ENCODE measurements around the gene RIOK2. TPM values are rescaled to one million over a fixed set of nuclear protein-coding genes. Genes with fewer than 3 reads are reported as not detected.
"Not testable (repeated sequence)": the region's sequence is repeated elsewhere in the genome, so short reads cannot be mapped to it uniquely, and the experiment has no call there.

The RIOK2 gene
- total RNA-seq, 4 donors from 2014 or later: 11.0 to 19.2 (median 15.9) TPM

DNA sequence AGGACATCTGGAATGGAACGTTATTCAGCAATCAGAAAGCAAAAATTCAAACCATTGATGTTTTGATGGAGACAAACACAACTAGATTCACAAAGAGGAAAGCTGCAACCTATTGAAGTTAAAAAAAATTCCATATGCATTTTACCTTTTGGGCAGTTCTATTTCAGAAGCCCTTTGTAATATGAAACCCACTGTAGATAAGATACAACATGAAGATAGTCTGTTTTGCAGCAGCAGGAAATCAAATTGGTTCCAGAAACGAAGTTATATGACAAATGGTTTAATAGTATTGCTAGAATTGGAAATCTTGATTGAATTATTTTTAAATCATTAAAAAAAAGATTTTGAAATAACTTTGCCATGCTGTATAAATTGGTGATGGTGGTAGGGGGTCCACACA lies 41.5 kb downstream of the RIOK2 start:
- Histone ChIP-seq H3K27me3 (no peaks in the 10 kb centered on the region), H3K4me3 (replicated peaks in 1 of 3) (no peak overlapping the region), H3K36me3 (no peaks in the 10 kb centered on the region), H3K9me3 (no peaks in the 10 kb centered on the region), H3K4me1 (no peaks in the 10 kb centered on the region), H3K27ac (no peak overlapping the region)
- 70 to 83% methylated on average over 2 of the region's 2 CpGs for WGBS, 2 donors
- DNase-seq: no peak
- intact Hi-C loops (cut with DNase I): loop anchor here (5.0 kb wide), 1 partner anchor 144 kb away; no protein-coding TSS in a partner anchor
- TF ChIP-seq, protein P1, sequence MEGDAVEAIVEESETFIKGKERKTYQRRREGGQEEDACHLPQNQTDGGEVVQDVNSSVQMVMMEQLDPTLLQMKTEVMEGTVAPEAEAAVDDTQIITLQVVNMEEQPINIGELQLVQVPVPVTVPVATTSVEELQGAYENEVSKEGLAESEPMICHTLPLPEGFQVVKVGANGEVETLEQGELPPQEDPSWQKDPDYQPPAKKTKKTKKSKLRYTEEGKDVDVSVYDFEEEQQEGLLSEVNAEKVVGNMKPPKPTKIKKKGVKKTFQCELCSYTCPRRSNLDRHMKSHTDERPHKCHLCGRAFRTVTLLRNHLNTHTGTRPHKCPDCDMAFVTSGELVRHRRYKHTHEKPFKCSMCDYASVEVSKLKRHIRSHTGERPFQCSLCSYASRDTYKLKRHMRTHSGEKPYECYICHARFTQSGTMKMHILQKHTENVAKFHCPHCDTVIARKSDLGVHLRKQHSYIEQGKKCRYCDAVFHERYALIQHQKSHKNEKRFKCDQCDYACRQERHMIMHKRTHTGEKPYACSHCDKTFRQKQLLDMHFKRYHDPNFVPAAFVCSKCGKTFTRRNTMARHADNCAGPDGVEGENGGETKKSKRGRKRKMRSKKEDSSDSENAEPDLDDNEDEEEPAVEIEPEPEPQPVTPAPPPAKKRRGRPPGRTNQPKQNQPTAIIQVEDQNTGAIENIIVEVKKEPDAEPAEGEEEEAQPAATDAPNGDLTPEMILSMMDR (IDR thresholded peaks at IDR 0.05): no peak
- TF ChIP-seq POLR2A (IDR thresholded peaks at IDR 0.05): no peak

DNA sequence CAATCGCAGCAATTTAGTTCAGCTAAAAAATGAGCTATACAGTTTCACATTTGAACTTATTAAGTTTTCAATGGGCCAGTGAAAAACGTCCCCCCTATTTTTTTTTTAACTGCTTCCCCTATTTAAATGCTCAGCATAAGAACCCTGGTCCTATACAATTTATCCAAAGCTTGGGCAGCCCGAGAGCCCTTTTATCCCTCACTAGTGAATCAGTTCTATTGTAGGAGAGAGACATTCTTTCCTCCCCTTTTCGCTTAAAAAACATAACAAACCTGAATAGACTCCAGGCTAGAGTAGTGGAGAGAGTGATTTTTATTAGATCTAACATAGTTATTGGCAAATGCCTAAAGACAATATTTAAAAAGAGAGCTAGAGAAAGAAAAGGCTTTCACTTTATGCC lies 42.0 kb downstream of the RIOK2 start:
- Histone ChIP-seq H3K4me1 (no peaks in the 10 kb centered on the region), H3K27ac (no peak overlapping the region), H3K4me3 (replicated peaks in 1 of 3) (no peak overlapping the region), H3K9me3 (no peaks in the 10 kb centered on the region), H3K36me3 (no peaks in the 10 kb centered on the region), H3K27me3 (no peaks in the 10 kb centered on the region)
- DNase-seq: no peak
- TF ChIP-seq, protein P1 (IDR thresholded peaks at IDR 0.05): no peak
- no peak for TF ChIP-seq POLR2A (IDR thresholded peaks at IDR 0.05)
- intact Hi-C loops (cut with DNase I): loop anchor here (5.0 kb wide), 1 partner anchor 144 kb away; no protein-coding TSS in a partner anchor
- WGBS, 2 donors: 52 to 61% methylated on average over 4 of the region's 4 CpGs

DNA sequence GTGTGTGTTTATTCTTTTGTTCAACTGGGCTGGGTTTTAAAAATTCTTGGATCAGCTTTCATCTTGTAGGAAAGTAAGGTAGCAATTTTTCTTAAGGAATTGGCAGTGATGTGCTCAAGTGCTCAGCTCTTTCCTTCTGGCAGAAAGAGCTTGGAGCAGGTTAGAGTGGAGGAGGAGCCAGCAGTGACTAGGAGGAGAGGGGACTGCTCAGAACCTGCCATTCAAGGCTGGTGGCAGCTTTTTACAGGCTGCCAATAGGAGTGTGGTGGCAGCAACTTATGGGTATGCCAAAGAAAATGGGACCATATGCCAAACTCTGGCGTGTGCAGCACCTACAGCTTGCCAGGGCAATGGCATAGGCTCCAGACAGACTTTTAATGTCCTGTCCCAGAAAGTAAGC lies 42.8 kb downstream of the RIOK2 start:
- DNase-seq: peak; percentile 34 to 63
- not testable (repeated sequence) for H3K27ac ChIP-seq; H3K4me3 ChIP-seq (replicated peaks in 1 of 3); H3K9me3 ChIP-seq; H3K36me3 ChIP-seq; H3K4me1 ChIP-seq; H3K27me3 ChIP-seq
- intact Hi-C loops (cut with DNase I): loop anchor here (5.0 kb wide), 1 partner anchor 143 kb away; no protein-coding TSS in a partner anchor
- 50 to 53% methylated on average over 1 of the region's 1 CpG for WGBS, 2 donors

DNA sequence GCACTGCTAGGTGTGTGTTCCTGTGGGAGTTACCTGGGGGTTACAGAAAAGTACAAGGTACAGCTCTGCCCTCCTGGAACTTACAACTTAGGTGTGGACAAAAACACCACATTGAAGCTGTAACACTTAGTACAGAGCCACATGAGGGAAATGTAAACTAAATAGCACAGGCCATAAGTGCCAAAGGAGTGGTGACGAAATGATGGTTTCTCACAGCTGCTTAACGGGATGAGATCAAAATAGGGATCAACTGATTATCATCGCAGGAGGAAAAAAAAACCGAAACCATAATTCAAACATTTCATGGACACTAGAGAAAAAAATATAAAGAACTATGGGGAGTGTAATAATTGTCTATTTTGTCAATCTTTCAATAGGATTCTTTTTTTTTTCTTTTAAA lies 46.6 kb downstream of the RIOK2 start:
- H3K4me1 ChIP-seq: no peaks in the 10 kb centered on the region
- intact Hi-C loops (cut with DNase I): no loop called here
- H3K27me3 ChIP-seq: no peaks in the 10 kb centered on the region
- H3K4me3 ChIP-seq (replicated peaks in 1 of 3): no peak overlapping the region
- no peak overlapping the region for H3K27ac ChIP-seq
- no peak for DNase-seq
- no peaks in the 10 kb centered on the region for H3K36me3 ChIP-seq
- WGBS, 2 donors: 92 to 94% methylated on average over 4 of the region's 4 CpGs
- TF ChIP-seq POLR2A (IDR thresholded peaks at IDR 0.05): no peak
- TF ChIP-seq, protein P1 (IDR thresholded peaks at IDR 0.05): no peak
- H3K9me3 ChIP-seq: no peaks in the 10 kb centered on the region

DNA sequence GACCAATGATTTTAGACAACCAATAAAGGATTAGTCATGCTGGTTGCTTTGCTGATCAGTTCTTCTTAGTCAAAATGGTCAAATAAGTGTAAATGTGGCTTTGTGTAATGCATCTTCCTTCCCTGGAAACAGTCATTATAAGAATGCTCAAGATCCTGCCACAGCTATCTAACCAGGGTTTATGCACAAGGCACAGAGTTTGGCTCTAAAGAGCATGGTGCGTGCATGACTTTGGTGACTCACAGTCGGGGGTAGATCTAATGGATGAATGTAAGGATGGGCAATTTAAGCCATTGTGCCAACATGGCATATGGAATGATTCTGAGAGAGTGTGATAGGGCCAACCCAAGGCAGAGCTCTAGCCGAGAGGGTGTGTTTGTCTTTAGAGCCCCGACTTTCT lies 47.2 kb downstream of the RIOK2 start:
- intact Hi-C loops (cut with DNase I): no loop called here
- Histone ChIP-seq H3K9me3 (no peaks in the 10 kb centered on the region), H3K27ac (no peak overlapping the region), H3K27me3 (no peaks in the 10 kb centered on the region), H3K36me3 (no peaks in the 10 kb centered on the region), H3K4me3 (replicated peaks in 1 of 3) (no peak overlapping the region), H3K4me1 (no peaks in the 10 kb centered on the region)
- DNase-seq: no peak
- no peak for TF ChIP-seq POLR2A (IDR thresholded peaks at IDR 0.05)
- TF ChIP-seq, protein P1 (IDR thresholded peaks at IDR 0.05): no peak
- WGBS, 2 donors: 91 to 92% methylated on average over 4 of the region's 4 CpGs

DNA sequence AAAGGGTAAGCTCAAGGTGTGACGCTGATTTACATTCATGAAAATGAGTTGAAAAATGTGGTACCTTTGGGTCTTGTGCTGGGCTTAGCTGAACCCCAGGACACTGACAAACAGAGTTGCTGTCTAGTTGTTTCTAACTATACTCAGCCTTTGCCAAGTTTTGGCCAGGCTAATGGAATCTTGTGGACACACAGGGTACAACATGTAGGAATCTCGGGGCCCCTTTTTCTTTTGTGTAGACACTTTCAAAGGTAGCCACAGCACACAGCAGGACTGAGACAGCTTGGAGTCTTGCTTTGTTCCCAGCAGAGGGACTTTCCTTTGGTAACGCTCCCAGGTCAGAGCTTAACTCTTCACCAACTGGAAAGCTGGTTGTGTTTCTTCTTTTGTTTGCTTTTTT lies 48.4 kb downstream of the RIOK2 start:
- Histone ChIP-seq H3K27ac (no peak overlapping the region), H3K27me3 (no peaks in the 10 kb centered on the region), H3K4me1 (no peaks in the 10 kb centered on the region), H3K4me3 (replicated peaks in 1 of 3) (no peak overlapping the region), H3K9me3 (no peaks in the 10 kb centered on the region), H3K36me3 (no peaks in the 10 kb centered on the region)
- no peak for DNase-seq
- 76 to 79% methylated on average over 3 of the region's 3 CpGs for WGBS, 2 donors
- TF ChIP-seq, protein P1 (IDR thresholded peaks at IDR 0.05): no peak
- no peak for TF ChIP-seq POLR2A (IDR thresholded peaks at IDR 0.05)
- intact Hi-C loops (cut with DNase I): no loop called here
